ENCODE results near the gene HCN4.

HCN4 gene

GRCh38 chr15:73344056-73344455 lies 24.7 kb downstream of the HCN4 start:
- no peak for TF ChIP-seq CTCF (IDR thresholded peaks at IDR 0.05)

- no peak for TF ChIP-seq CTCF (IDR thresholded peaks at IDR 0.05)
These were observed 26.7 kb downstream of the HCN4 start for GRCh38 chr15:73341886-73342600.

GRCh38 chr15:73340502-73341192 lies 28.1 kb downstream of the HCN4 start:
- TF ChIP-seq CTCF (IDR thresholded peaks at IDR 0.05) = no peak

- TF ChIP-seq CTCF (IDR thresholded peaks at IDR 0.05) = no peak
These were observed 30.0 kb downstream of the HCN4 start for GRCh38 chr15:73338606-73339374.

GRCh38 chr15:73338058-73338457 lies 30.7 kb downstream of the HCN4 start:
- no peak for TF ChIP-seq CTCF (IDR thresholded peaks at IDR 0.05)

GRCh38 chr15:73337187-73337586 lies 31.6 kb downstream of the HCN4 start:
- no peak for TF ChIP-seq CTCF (IDR thresholded peaks at IDR 0.05)

GRCh38 chr15:73336756-73337155 lies 32.0 kb downstream of the HCN4 start:
- TF ChIP-seq CTCF (IDR thresholded peaks at IDR 0.05) = no peak
